Ishikawa (cell line): ENCODE measurements around the gene IFITM10.
A peak's percentile ranks its signal among the peaks of the same experiment; 100 is the strongest.

Experiments
- CEBPB ChIP-seq: IDR thresholded peaks from 2 replicates; pipeline ENCODE4 v1.6.1; 2012
- CREB1 ChIP-seq: IDR thresholded peaks from 2 replicates; pipeline ENCODE4 v1.6.1; 2012; ENCODE audit warnings: low read depth
- EGR1 ChIP-seq: IDR thresholded peaks from 2 replicates; pipeline ENCODE4 v1.6.1; 2012
- EP300 ChIP-seq: IDR thresholded peaks from 2 replicates; pipeline ENCODE4 v1.6.1; 2012; ENCODE audit warnings: borderline replicate concordance
- FOXM1 ChIP-seq: IDR thresholded peaks from 2 replicates; pipeline ENCODE4 v1.6.1; 2012; ENCODE audit warnings: low read depth, borderline replicate concordance
- MAX ChIP-seq: IDR thresholded peaks from 2 replicates; pipeline ENCODE4 v1.6.1; 2012
- NFIC ChIP-seq: IDR thresholded peaks from 2 replicates; pipeline ENCODE4 v1.6.1; 2012
- RAD21 ChIP-seq: IDR thresholded peaks from 2 replicates; pipeline ENCODE4 v1.6.1; 2012; ENCODE audit warnings: low read depth
- REST ChIP-seq: IDR thresholded peaks from 2 replicates; pipeline ENCODE4 v1.6.1; 2012; ENCODE audit warnings: low read depth, mild to moderate bottlenecking
- TAF1 ChIP-seq: IDR thresholded peaks from 2 replicates; pipeline ENCODE4 v1.6.1; 2012; ENCODE audit warnings: low read depth, mild to moderate bottlenecking
- TCF12 ChIP-seq: IDR thresholded peaks from 2 replicates; pipeline ENCODE4 v1.6.1; 2012; ENCODE audit warnings: low read depth
- TEAD4 ChIP-seq: IDR thresholded peaks from 2 replicates; pipeline ENCODE4 v1.6.1; 2012
- USF1 ChIP-seq: IDR thresholded peaks from 2 replicates; pipeline ENCODE4 v1.6.1; 2012
- YY1 ChIP-seq: IDR thresholded peaks from 2 replicates; pipeline ENCODE4 v1.6.1; 2012; ENCODE audit warnings: low read depth
- ZBTB7A ChIP-seq: IDR thresholded peaks from 2 replicates; pipeline ENCODE4 v1.6.1; 2012; ENCODE audit warnings: low read depth

Gene IFITM10

GRCh38 chr11:1774886-1775285, 24.5 kb upstream of the IFITM10 start:
- no peak for TF ChIP-seq CEBPB
- no peak for TF ChIP-seq CREB1

DNA sequence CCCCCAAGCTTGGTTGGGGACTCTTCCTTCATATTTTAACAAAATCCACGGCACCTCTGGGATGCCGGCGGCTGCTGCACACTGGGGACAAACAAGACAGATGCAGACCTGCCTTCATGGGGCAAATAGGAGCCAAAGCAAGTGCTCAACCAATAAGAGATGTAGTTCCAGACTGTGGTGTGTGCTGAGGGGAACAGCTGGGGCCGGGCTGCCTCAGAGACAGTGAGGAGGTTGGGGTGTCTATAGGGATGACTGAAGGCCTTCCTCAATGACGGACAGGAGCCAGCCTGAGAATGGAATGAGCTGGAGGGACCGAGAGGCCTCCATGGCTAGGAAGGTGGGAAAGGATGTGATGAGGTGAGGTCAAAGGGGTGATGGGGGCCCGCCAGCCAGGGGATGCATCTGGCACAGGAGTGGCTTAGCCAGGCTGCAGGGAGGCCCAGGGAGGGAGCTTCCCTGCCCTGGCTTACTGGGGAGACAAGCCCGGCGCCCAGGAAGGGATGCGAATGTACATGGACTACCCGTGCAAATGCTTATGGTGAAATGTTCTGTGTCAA, 23.7 kb upstream of the IFITM10 start:
- TF ChIP-seq RAD21 (no peak), TEAD4 (no peak), TCF12 (no peak), CEBPB (no peak), TAF1 (no peak), FOXM1 (no peak), YY1 (no peak), MAX (no peak), EGR1 (no peak), CREB1 (no peak), ZBTB7A (no peak), NFIC (no peak), EP300 (no peak), REST (no peak), USF1 (no peak)

GRCh38 chr11:1773131-1773993, 23.0 kb upstream of the IFITM10 start:
- no peak for TF ChIP-seq NFIC
- no peak for TF ChIP-seq FOXM1
- TF ChIP-seq TAF1, result no peak
- TF ChIP-seq CREB1, result no peak
- TF ChIP-seq ZBTB7A, result no peak
- no peak for TF ChIP-seq TCF12
- no peak for TF ChIP-seq MAX
- no peak for TF ChIP-seq EP300
- TF ChIP-seq TEAD4, result no peak

- TF ChIP-seq TCF12 (peak; percentile 32; the same call in 1 of the 2 replicates), EGR1 (no peak), NFIC (no peak), EP300 (peak; percentile 33; the same call in 1 of the 2 replicates), CEBPB (no peak), TAF1 (no peak), CREB1 (no peak), RAD21 (no peak), MAX (no peak), USF1 (0 out of 2 replicates have a peak, but pooled peaks have one; percentile 5), ZBTB7A (peak; percentile 78; the same call in 1 of the 2 replicates)
These were observed 22.1 kb upstream of the IFITM10 start for GRCh38 chr11:1772270-1773130.

- TF ChIP-seq MAX (no peak), CEBPB (peak; percentile 25; the same call in 1 of the 2 replicates)
These were observed 21.3 kb upstream of the IFITM10 start for GRCh38 chr11:1771700-1772099.

GRCh38 chr11:1771273-1771672, 20.9 kb upstream of the IFITM10 start:
- TF ChIP-seq NFIC (no peak), FOXM1 (no peak)

GRCh38 chr11:1770528-1770927, 20.1 kb upstream of the IFITM10 start:
- TF ChIP-seq REST, result no peak
- TF ChIP-seq MAX, result no peak
- no peak for TF ChIP-seq CEBPB
- no peak for TF ChIP-seq YY1
- no peak for TF ChIP-seq USF1
- no peak for TF ChIP-seq ZBTB7A
- no peak for TF ChIP-seq FOXM1
- no peak for TF ChIP-seq EGR1
- no peak for TF ChIP-seq NFIC
- TF ChIP-seq TCF12, result no peak
- TF ChIP-seq EP300, result no peak
- TF ChIP-seq TEAD4, result no peak
- TF ChIP-seq TAF1, result no peak
- no peak for TF ChIP-seq RAD21
- TF ChIP-seq CREB1, result no peak
